Gastrocnemius medialis (tissue), 4 donors: ENCODE measurements around the gene THADA. TPM values are rescaled to one million over a fixed set of nuclear protein-coding genes. Genes with fewer than 3 reads are reported as not detected.
A peak's percentile ranks its signal among the peaks of the same experiment; 100 is the strongest.

Source experiments
- ATAC-seq, 2 donors: fragments of 150-250 bp; one replicate each; pipeline ENCODE4 v1.9.1; 2016
- DNase-seq, 2 donors: peaks; one replicate each; pipeline ENCODE4 v3.0.0-alpha.2; 2019
- H3K27ac ChIP-seq, 4 donors: fragments of 200-600 bp; sonication (generic); 1 replicate in 1 of 4; 2 replicates in 3 of 4; pipeline ENCODE4 v1.5.1; 2016 to 2018; ENCODE audit warnings: mild to moderate bottlenecking in 2 of 4, moderate library complexity in 1 of 4
- H3K27me3 ChIP-seq, 3 donors: fragments of 200-600 bp; sonication (generic) in 2 of 3; 1 replicate in 1 of 3; 2 replicates in 2 of 3; pipeline versions ENCODE4 v1.5.1 to v1.6.0; 2016 to 2019; ENCODE audit warnings: mild to moderate bottlenecking in 1 of 3, moderate library complexity in 1 of 3
- H3K36me3 ChIP-seq, 2 donors: fragments of 200-600 bp; sonication (generic) in 1 of 2; one replicate each; pipeline ENCODE4 v1.5.1; 2017 to 2018
- H3K4me1 ChIP-seq, 2 donors: fragments of 200-600 bp; sonication (generic) in 1 of 2; one replicate each; pipeline ENCODE4 v1.5.1; 2016 to 2017; ENCODE audit warnings: mild to moderate bottlenecking in 2 of 2
- H3K4me3 ChIP-seq, 4 donors: fragments of 200-600 bp; sonication (generic) in 3 of 4; 1 replicate in 1 of 4; 2 replicates in 3 of 4; pipeline ENCODE4 v1.5.1; 2016 to 2019; ENCODE audit warnings: mild to moderate bottlenecking in 2 of 4
- H3K9me3 ChIP-seq, 3 donors: fragments of 200-600 bp; sonication (generic) in 2 of 3; 1 replicate in 1 of 3; 2 replicates in 2 of 3; pipeline ENCODE4 v1.5.1; 2016 to 2019
- POLR2A ChIP-seq, 2 donors: fragments of 450-650 bp; IDR thresholded peaks; one replicate each; pipeline ENCODE4 v1.6.1; 2017; ENCODE audit warnings: antibody characterized with exemption in 2 of 2, mild to moderate bottlenecking in 2 of 2, moderate library complexity in 2 of 2
- in situ Hi-C, 4 donors: fragments of 200-750 bp; cut with MboI; loops; one replicate each; pipeline versions ENCODE4 v1.15.0 to v1.8.0; 2017; ENCODE audit warnings: low sequenced_read_pairs in 4 of 4
- intact Hi-C: fragments of 100-400 bp; cut with DNase I; formaldehyde crosslinking; loops from one replicate; pipeline ENCODE4 v1.15.1; 2023; ENCODE audit warnings: low total_unique reads
- total RNA-seq, 4 donors: library from RNA; depleted of rRNA; stranded (reverse); fragments of >200 nt; gene quantifications; one replicate each; pipeline versions ENCODE4 v1.1.0 to v1.2.3, GENCODE V29; 2016
- TF ChIP-seq, protein P1 (sequence below), 5 experiments: fragments of 450-650 bp in 3 of 5; fragments of 200-600 bp in 2 of 5; sonication (generic) in 2 of 5; IDR thresholded peaks in 4 of 5; conservative IDR thresholded peaks in 1 of 5; 1 replicate in 4 of 5; 2 replicates in 1 of 5; pipeline ENCODE4 v1.5.1; 2016 to 2019; ENCODE audit warnings: antibody characterized with exemption in 5 of 5, mild to moderate bottlenecking in 3 of 5, moderate library complexity in 3 of 5

The THADA gene
- total RNA-seq, 4 donors from 2014 or later, result 13.6 to 19.0 (median 16.2) TPM

DNA sequence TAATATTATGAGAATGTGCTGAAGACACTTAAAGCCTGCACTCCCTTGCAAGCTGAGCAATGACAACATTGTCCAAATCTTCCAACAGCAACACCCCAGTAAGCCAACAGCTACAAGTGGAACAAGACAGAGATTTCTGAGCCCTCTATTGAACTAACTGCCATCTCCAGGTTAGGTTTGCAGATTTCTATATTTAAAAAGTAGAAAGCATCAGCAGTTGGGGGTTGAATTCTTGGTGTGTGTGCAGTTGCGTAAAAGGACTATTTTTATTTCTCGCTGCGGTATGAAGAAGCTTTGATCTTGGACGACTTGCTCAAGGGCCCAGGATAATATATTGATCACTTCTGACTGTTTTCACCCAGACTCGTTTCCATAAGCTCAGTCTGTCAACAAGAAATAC, 263.2 kb downstream of the THADA start:
- ATAC-seq, result peak; percentile 9 to 37

DNA sequence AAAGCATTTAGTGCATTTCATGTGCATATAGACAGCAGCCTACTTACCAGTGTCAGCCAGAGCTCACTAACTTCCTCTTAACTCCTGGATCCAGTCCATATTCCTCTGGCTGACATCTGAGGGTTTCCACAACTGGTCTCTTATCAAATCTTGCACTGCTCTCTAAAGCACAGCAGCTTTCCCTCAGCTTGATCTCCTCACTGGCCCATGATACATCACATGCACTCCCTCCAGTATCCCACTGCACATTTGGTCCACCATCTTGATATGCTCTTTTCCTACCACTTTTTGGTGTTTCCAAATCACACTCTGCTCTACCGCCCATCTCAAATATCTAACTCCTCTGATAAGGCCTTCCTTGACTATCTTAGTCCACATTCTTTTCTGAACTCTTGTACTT, 264.4 kb downstream of the THADA start:
- no peaks in the 10 kb centered on the region for H3K9me3 ChIP-seq

More for the DNA sequence above, 263.2 kb downstream of the THADA start:
- Histone ChIP-seq H3K4me3 (peak overlapping the region in 2 of 4 donors; percentile 10 to 27), H3K27ac (peak overlapping the region; percentile 59 to 86 (median 84)), H3K27me3 (no peaks in the 10 kb centered on the region), H3K36me3 (no peaks in the 10 kb centered on the region), H3K9me3 (no peaks in the 10 kb centered on the region), H3K4me1 (peaks cover 53 to 72% of the 10 kb centered on the region in 2 donors)
- in situ Hi-C loops (no loop called here), intact Hi-C loops (no loop called here)
- DNase-seq, result no peak
- TF ChIP-seq, protein P1, sequence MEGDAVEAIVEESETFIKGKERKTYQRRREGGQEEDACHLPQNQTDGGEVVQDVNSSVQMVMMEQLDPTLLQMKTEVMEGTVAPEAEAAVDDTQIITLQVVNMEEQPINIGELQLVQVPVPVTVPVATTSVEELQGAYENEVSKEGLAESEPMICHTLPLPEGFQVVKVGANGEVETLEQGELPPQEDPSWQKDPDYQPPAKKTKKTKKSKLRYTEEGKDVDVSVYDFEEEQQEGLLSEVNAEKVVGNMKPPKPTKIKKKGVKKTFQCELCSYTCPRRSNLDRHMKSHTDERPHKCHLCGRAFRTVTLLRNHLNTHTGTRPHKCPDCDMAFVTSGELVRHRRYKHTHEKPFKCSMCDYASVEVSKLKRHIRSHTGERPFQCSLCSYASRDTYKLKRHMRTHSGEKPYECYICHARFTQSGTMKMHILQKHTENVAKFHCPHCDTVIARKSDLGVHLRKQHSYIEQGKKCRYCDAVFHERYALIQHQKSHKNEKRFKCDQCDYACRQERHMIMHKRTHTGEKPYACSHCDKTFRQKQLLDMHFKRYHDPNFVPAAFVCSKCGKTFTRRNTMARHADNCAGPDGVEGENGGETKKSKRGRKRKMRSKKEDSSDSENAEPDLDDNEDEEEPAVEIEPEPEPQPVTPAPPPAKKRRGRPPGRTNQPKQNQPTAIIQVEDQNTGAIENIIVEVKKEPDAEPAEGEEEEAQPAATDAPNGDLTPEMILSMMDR (IDR thresholded peaks at IDR 0.05 in 4 of 5, conservative IDR thresholded peaks at IDR 0.05 in 1 of 5), result no peak
- TF ChIP-seq POLR2A (IDR thresholded peaks at IDR 0.05), result no peak

GRCh38 chr2:43329637-43330036, 266.2 kb downstream of the THADA start:
- Histone ChIP-seq H3K27ac (peak overlapping the region; percentile 53 to 86 (median 84)), H3K4me3 (no peak overlapping the region), H3K9me3 (no peaks in the 10 kb centered on the region), H3K36me3 (no peaks in the 10 kb centered on the region), H3K4me1 (peaks cover 58 to 83% of the 10 kb centered on the region in 2 donors), H3K27me3 (no peaks in the 10 kb centered on the region)
- in situ Hi-C loops (no loop called here), intact Hi-C loops (no loop called here)
- TF ChIP-seq, protein P1 (IDR thresholded peaks at IDR 0.05 in 4 of 5, conservative IDR thresholded peaks at IDR 0.05 in 1 of 5), result no peak
- no peak for TF ChIP-seq POLR2A (IDR thresholded peaks at IDR 0.05)
- no peak for ATAC-seq
- DNase-seq, result no peak

More for the DNA sequence above, 264.4 kb downstream of the THADA start:
- Histone ChIP-seq H3K27ac (peak overlapping the region; percentile 59 to 86 (median 84)), H3K4me3 (no peak overlapping the region), H3K36me3 (no peaks in the 10 kb centered on the region), H3K4me1 (peaks cover 47 to 70% of the 10 kb centered on the region in 2 donors), H3K27me3 (no peaks in the 10 kb centered on the region)
- no peak for TF ChIP-seq POLR2A (IDR thresholded peaks at IDR 0.05)
- TF ChIP-seq, protein P1 (IDR thresholded peaks at IDR 0.05 in 4 of 5, conservative IDR thresholded peaks at IDR 0.05 in 1 of 5), result no peak
- DNase-seq (no peak), ATAC-seq (no peak)
- in situ Hi-C loops (no loop called here), intact Hi-C loops (no loop called here)

DNA sequence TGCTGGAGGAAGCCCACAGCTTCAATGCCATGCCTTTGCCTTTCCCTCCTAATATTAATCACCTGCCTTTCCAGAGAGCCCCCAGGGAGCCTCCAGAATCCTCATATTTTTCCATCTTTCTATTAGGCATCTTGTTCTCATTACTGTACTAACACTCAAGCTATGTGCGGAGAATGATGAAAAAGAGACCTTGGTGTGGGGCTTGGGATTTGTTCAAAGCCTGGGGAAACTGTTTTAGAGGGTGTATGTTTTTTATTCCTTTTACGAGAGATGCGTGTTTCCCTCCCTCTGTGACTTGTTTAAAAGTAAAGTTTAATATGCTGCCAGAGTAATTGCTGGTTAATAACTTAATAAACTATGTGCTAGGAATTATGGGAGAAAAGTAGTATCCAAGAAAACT, 267.0 kb downstream of the THADA start:
- H3K4me1 ChIP-seq, result peaks cover 52 to 79% of the 10 kb centered on the region in 2 donors

More for the DNA sequence above, 267.0 kb downstream of the THADA start:
- Histone ChIP-seq H3K4me3 (no peak overlapping the region), H3K27me3 (no peaks in the 10 kb centered on the region), H3K36me3 (no peaks in the 10 kb centered on the region), H3K27ac (peak overlapping the region in 3 of 4 donors; percentile 83 to 86 (median 84)), H3K9me3 (no peaks in the 10 kb centered on the region)
- no peak for TF ChIP-seq POLR2A (IDR thresholded peaks at IDR 0.05)
- TF ChIP-seq, protein P1 (IDR thresholded peaks at IDR 0.05 in 4 of 5, conservative IDR thresholded peaks at IDR 0.05 in 1 of 5), result no peak
- intact Hi-C loops (no loop called here), in situ Hi-C loops (no loop called here)
- no peak for DNase-seq
- ATAC-seq, result no peak
